HS-5 (cell line): Measurements from ENCODE around the gene ZEB1.
"Not testable (repeated sequence)": the region's sequence is repeated elsewhere in the genome, so short reads cannot be mapped to it uniquely, and the experiment has no call there.

ENCODE experiments used
- DNase-seq: peaks from one replicate; pipeline ENCODE4 v3.0.0-alpha.2; 2012; ENCODE audit warnings: low read depth

The ZEB1 gene

GRCh38 chr10:31319602-31320549, 860 bp downstream of the ZEB1 start:
- no peak for DNase-seq

- no peak for DNase-seq
These were observed 1.7 kb downstream of the ZEB1 start for GRCh38 chr10:31320550-31321211.

GRCh38 chr10:31321396-31321941, 2.5 kb downstream of the ZEB1 start:
- DNase-seq: no peak

GRCh38 chr10:31322647-31323046, 3.6 kb downstream of the ZEB1 start:
- no peak for DNase-seq

GRCh38 chr10:31340343-31340742, 21.3 kb downstream of the ZEB1 start:
- no peak for DNase-seq

GRCh38 chr10:31341552-31341951, 22.5 kb downstream of the ZEB1 start:
- no peak for DNase-seq

GRCh38 chr10:31343009-31343408, 24.0 kb downstream of the ZEB1 start:
- no peak for DNase-seq

- DNase-seq: no peak
These were observed 24.5 kb downstream of the ZEB1 start for GRCh38 chr10:31343551-31343950.

GRCh38 chr10:31345886-31346285, 26.9 kb downstream of the ZEB1 start:
- DNase-seq: no peak

- no peak for DNase-seq
These were observed 27.9 kb downstream of the ZEB1 start for GRCh38 chr10:31346953-31347352.

GRCh38 chr10:31347705-31348104, 28.7 kb downstream of the ZEB1 start:
- DNase-seq: no peak

- no peak for DNase-seq
These were observed 31.9 kb downstream of the ZEB1 start for GRCh38 chr10:31350891-31351290.

- DNase-seq: no peak
These were observed 33.6 kb downstream of the ZEB1 start for GRCh38 chr10:31352436-31353226.

- peak; percentile 22 for DNase-seq
These were observed 34.6 kb downstream of the ZEB1 start for GRCh38 chr10:31353574-31353973.

GRCh38 chr10:31358688-31359330, 39.8 kb downstream of the ZEB1 start:
- DNase-seq: no peak

GRCh38 chr10:31359979-31360378, 41.0 kb downstream of the ZEB1 start:
- no peak for DNase-seq

- not testable (repeated sequence) for DNase-seq
These were observed 42.5 kb downstream of the ZEB1 start for GRCh38 chr10:31361475-31361874.

GRCh38 chr10:31362023-31362641, 43.1 kb downstream of the ZEB1 start:
- no peak for DNase-seq

- not testable (repeated sequence) for DNase-seq
These were observed 44.7 kb downstream of the ZEB1 start for GRCh38 chr10:31363696-31364095.

GRCh38 chr10:31364238-31364637, 45.2 kb downstream of the ZEB1 start:
- not testable (repeated sequence) for DNase-seq

- no peak for DNase-seq
These were observed 47.7 kb downstream of the ZEB1 start for GRCh38 chr10:31366703-31367102.
